ENCODE results near the gene BLVRB.

DNA sequence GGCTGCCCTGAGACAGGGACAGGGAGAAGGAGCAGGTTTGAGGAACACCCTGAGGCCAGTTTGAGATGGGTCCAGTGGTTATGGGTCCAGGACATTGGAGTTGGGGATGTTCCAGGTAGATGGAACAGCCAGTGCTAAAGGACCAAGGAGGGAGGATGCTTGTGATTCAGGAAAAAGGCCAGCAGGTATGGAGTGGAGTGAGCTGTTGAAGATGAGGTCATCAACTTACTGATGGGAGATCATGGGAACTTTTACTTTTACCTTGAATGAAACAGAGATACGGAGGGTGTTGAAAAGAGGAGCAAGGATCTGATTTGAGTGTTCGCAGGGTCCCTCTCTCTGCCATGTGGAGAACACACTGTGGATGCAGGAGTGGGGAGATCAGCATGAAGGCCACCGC, 26.7 kb upstream of the BLVRB start:
- TF ChIP-seq EZH2 (IDR thresholded peaks at IDR 0.05; ENCODE audit: borderline replicate concordance, low read length): no peak
- TF ChIP-seq, protein P1, sequence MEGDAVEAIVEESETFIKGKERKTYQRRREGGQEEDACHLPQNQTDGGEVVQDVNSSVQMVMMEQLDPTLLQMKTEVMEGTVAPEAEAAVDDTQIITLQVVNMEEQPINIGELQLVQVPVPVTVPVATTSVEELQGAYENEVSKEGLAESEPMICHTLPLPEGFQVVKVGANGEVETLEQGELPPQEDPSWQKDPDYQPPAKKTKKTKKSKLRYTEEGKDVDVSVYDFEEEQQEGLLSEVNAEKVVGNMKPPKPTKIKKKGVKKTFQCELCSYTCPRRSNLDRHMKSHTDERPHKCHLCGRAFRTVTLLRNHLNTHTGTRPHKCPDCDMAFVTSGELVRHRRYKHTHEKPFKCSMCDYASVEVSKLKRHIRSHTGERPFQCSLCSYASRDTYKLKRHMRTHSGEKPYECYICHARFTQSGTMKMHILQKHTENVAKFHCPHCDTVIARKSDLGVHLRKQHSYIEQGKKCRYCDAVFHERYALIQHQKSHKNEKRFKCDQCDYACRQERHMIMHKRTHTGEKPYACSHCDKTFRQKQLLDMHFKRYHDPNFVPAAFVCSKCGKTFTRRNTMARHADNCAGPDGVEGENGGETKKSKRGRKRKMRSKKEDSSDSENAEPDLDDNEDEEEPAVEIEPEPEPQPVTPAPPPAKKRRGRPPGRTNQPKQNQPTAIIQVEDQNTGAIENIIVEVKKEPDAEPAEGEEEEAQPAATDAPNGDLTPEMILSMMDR (IDR thresholded peaks at IDR 0.05; ENCODE audit: low read length): no peak

Data from OCI-LY1 (cell line).